ENCODE measurements around the gene OSTN. TPM values are rescaled to one million over a fixed set of nuclear protein-coding genes. Genes with fewer than 3 reads are reported as not detected.

Gene OSTN
- polyA plus RNA-seq, 3 donors, result not detected

GRCh38 chr3:191198480-191198879, 561 bp upstream of the OSTN start:
- Mint-ChIP-seq H3K9me3 (peaks cover 0 to 3% (median 0%) of the 10 kb centered on the region in 7 donors), H3K27ac (no peak overlapping the region), H3K36me3 (no peaks in the 10 kb centered on the region), H3K27me3 (ENCODE audit: low read depth in 3 of 3) (peaks cover 0 to 5% (median 3%) of the 10 kb centered on the region in 3 donors), H3K4me3 (no peak overlapping the region), H3K4me1 (no peaks in the 10 kb centered on the region)
- no peak for TF ChIP-seq CTCF (IDR thresholded peaks at IDR 0.05)
- Histone ChIP-seq H3K4me1 (ENCODE audit: control insufficient read depth in 1 of 2, insufficient read depth in 2 of 2, low read length in 2 of 2) (no peaks in the 10 kb centered on the region), H4K20me1 (ENCODE audit: insufficient read depth, low read length) (no peaks in the 10 kb centered on the region), H3K4me3 (replicated peaks in 1 of 3; ENCODE audit: low read depth in 2 of 3, low read length in 3 of 3) (no peak overlapping the region), H3K9me3 (replicated peaks in 1 of 2; ENCODE audit: control insufficient read depth in 1 of 2, insufficient read depth in 1 of 2, low read length in 2 of 2) (no peaks in the 10 kb centered on the region), H3K4me2 (replicated peaks; ENCODE audit: extremely low read depth, low read length, poor library complexity, severe bottlenecking) (no peak overlapping the region), H3K36me3 (replicated peaks in 1 of 2; ENCODE audit: control insufficient read depth in 1 of 2, insufficient read depth in 2 of 2, low read length in 2 of 2) (no peaks in the 10 kb centered on the region), H3K27me3 (ENCODE audit: control insufficient read depth in 2 of 2, insufficient read depth in 2 of 2, low read length in 2 of 2) (no peaks in the 10 kb centered on the region), H3K9ac (ENCODE audit: insufficient read depth, low read length, poor library complexity, severe bottlenecking) (no peak overlapping the region), H2AFZ (ENCODE audit: insufficient read depth, low read depth, low read length, poor library complexity, severe bottlenecking) (no peak overlapping the region), H3K79me2 (ENCODE audit: insufficient read depth, low read length) (no peaks in the 10 kb centered on the region), H3K27ac (ENCODE audit: low read depth in 1 of 2, low read length in 2 of 2) (no peak overlapping the region)
- no CpG with 5 or more reads among the region's 5 CpGs for WGBS (ENCODE audit: insufficient coverage)
- no peak for DNase-seq
- intact Hi-C loops (cut with micrococcal nuclease), result no loop called here

GRCh38 chr3:191210032-191210431, 11.0 kb downstream of the OSTN start:
- no peaks in the 10 kb centered on the region for H3K27me3 ChIP-seq (ENCODE audit: control insufficient read depth in 2 of 2, insufficient read depth in 2 of 2, low read length in 2 of 2)
- no peaks in the 10 kb centered on the region for H3K79me2 ChIP-seq (ENCODE audit: insufficient read depth, low read length)
- no peak overlapping the region for H3K27ac Mint-ChIP-seq
- H3K27me3 Mint-ChIP-seq (ENCODE audit: low read depth in 3 of 3), result peaks cover 0 to 2% (median 0%) of the 10 kb centered on the region in 3 donors
- H3K4me1 Mint-ChIP-seq, result no peaks in the 10 kb centered on the region
- H3K9me3 Mint-ChIP-seq, result peaks cover 0 to 2% (median 0%) of the 10 kb centered on the region in 7 donors
- no peak overlapping the region for H2AFZ ChIP-seq (ENCODE audit: insufficient read depth, low read depth, low read length, poor library complexity, severe bottlenecking)
- no peak overlapping the region for H3K4me2 ChIP-seq (replicated peaks; ENCODE audit: extremely low read depth, low read length, poor library complexity, severe bottlenecking)
- H3K4me3 ChIP-seq (replicated peaks in 1 of 3; ENCODE audit: low read depth in 2 of 3, low read length in 3 of 3), result no peak overlapping the region
- H3K36me3 Mint-ChIP-seq, result no peaks in the 10 kb centered on the region
- WGBS (ENCODE audit: insufficient coverage), result 83% methylated on average over 5 of the region's 10 CpGs
- H3K36me3 ChIP-seq (replicated peaks in 1 of 2; ENCODE audit: control insufficient read depth in 1 of 2, insufficient read depth in 2 of 2, low read length in 2 of 2), result no peaks in the 10 kb centered on the region
- no peak overlapping the region for H3K4me3 Mint-ChIP-seq
- no peak for DNase-seq
- no peak overlapping the region for H3K9ac ChIP-seq (ENCODE audit: insufficient read depth, low read length, poor library complexity, severe bottlenecking)
- H4K20me1 ChIP-seq (ENCODE audit: insufficient read depth, low read length), result no peaks in the 10 kb centered on the region
- no peaks in the 10 kb centered on the region for H3K4me1 ChIP-seq (ENCODE audit: control insufficient read depth in 1 of 2, insufficient read depth in 2 of 2, low read length in 2 of 2)
- intact Hi-C loops (cut with micrococcal nuclease), result no loop called here
- TF ChIP-seq CTCF (IDR thresholded peaks at IDR 0.05), result no peak
- H3K9me3 ChIP-seq (replicated peaks in 1 of 2; ENCODE audit: control insufficient read depth in 1 of 2, insufficient read depth in 1 of 2, low read length in 2 of 2), result peaks cover 0 to 3% of the 10 kb centered on the region in 2 donors
- H3K27ac ChIP-seq (ENCODE audit: low read depth in 1 of 2, low read length in 2 of 2), result no peak overlapping the region

All from CD14-positive monocyte (primary cell).